Uterus (tissue), 2 donors: ENCODE results near the gene GPRIN3.

Source experiments
- POLR2A ChIP-seq, 2 donors: fragments of 450-650 bp; IDR thresholded peaks; one replicate each; pipeline ENCODE4 v1.6.1; 2016; ENCODE audit warnings: antibody characterized with exemption in 2 of 2, mild to moderate bottlenecking in 1 of 2, moderate library complexity in 1 of 2
- TF ChIP-seq, protein P1 (sequence below), 4 experiments: fragments of 200-600 bp in 2 of 4; fragments of 450-650 bp in 2 of 4; sonication (generic) in 2 of 4; IDR thresholded peaks; one replicate each; pipeline ENCODE4 v1.5.1; 2016 to 2019; ENCODE audit warnings: antibody characterized with exemption in 4 of 4, mild to moderate bottlenecking in 2 of 4, moderate library complexity in 1 of 4

DNA sequence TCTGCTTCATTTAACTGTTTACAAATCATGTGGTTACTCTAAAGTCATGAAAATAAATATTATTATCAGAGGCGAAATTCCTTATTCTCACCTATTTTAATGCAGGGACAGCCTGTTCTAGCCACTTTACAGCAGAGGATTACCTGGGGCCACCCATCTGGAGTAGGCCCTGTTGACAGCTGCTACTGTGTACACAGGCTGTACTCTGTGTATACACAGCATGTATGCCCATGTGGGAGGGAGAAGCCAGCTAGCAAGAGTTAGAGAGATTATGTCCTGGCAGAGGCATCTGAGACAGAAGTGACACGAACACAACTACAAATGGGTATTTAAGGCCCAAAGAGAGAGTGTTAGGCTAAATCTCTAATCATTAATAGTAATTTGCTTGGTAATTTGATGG, 62.1 kb downstream of the GPRIN3 start:
- TF ChIP-seq, protein P1, sequence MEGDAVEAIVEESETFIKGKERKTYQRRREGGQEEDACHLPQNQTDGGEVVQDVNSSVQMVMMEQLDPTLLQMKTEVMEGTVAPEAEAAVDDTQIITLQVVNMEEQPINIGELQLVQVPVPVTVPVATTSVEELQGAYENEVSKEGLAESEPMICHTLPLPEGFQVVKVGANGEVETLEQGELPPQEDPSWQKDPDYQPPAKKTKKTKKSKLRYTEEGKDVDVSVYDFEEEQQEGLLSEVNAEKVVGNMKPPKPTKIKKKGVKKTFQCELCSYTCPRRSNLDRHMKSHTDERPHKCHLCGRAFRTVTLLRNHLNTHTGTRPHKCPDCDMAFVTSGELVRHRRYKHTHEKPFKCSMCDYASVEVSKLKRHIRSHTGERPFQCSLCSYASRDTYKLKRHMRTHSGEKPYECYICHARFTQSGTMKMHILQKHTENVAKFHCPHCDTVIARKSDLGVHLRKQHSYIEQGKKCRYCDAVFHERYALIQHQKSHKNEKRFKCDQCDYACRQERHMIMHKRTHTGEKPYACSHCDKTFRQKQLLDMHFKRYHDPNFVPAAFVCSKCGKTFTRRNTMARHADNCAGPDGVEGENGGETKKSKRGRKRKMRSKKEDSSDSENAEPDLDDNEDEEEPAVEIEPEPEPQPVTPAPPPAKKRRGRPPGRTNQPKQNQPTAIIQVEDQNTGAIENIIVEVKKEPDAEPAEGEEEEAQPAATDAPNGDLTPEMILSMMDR (IDR thresholded peaks at IDR 0.05), result no peak
- TF ChIP-seq POLR2A (IDR thresholded peaks at IDR 0.05), result no peak
